Stimulated activated CD8-positive, alpha-beta memory T cell treated with anti-CD3 and anti-CD28 coated beads, Interleukin-4, amount 100 ng/mL, for 4 hours (primary cell): ENCODE results near the gene ELF3.
"Not testable (repeated sequence)": the region's sequence is repeated elsewhere in the genome, so short reads cannot be mapped to it uniquely, and the experiment has no call there.

Experiments used
- DNase-seq, 2 donors: peaks; one replicate each; pipeline ENCODE4 v3.0.0-alpha.2; 2020; ENCODE audit warnings: low read depth in 2 of 2, low spot score in 1 of 2

Gene ELF3

DNA sequence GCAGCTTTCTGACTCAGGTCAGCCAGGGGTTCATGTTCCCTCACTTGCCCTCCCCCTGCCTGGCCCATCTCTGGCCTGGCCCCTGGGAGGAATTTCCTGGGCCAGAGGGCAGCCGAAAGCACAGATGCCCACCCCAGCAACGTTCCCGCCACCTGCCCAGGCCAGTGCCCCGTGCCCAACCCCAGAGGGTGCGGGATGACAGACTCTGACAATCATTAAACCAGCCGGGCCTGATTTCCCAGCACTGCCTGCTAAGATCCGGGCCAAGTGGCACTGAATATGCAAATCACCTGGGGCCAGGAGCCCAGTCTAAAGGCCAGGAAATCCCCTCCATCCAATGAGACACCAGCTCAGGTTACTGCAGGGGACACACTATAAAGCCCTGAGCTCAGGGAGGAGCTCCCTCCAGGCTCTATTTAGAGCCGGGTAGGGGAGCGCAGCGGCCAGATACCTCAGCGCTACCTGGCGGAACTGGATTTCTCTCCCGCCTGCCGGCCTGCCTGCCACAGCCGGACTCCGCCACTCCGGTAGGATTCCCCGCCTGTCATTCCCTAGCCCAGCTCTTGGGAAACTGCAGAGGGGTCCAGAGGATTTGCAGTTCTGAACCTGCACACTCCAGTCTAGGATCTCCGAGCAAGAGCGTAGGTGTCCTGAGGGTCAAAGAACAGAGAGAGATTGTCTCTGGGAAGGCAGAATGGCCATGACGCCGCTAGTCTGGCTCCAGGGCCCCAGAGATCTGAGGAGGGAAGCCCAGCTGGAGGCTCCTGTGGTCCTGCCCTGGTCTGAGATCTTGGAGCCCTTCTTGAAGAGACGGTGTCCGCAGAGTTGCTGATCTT is at the start of gene ELF3:
ELF3 (plus strand) TSS at position 408 of the 836 bp plus-strand sequence. CDS start 550 bp downstream, outside the sequence.
- DNase-seq, result no peak

DNA sequence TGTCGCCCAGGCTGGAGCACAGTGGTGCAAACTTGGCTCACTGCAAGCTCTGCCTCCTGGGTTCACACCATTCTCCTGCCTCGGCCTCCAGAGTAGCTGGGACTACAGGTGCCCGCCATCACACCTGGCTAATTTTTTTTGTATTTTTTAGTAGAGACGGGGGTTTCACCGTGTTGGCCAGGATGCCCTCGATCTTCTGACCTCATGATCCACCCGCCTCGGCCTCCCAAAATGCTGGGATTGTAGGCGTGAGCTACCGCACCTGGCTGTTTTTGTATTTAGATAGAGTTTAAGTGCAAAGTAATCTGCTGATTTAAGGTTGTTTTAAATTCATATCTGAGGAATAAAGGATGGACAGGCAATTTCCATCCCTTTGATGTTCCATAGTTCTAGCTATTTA is 48.0 kb upstream of the ELF3 start:
- DNase-seq, result not testable (repeated sequence)

DNA sequence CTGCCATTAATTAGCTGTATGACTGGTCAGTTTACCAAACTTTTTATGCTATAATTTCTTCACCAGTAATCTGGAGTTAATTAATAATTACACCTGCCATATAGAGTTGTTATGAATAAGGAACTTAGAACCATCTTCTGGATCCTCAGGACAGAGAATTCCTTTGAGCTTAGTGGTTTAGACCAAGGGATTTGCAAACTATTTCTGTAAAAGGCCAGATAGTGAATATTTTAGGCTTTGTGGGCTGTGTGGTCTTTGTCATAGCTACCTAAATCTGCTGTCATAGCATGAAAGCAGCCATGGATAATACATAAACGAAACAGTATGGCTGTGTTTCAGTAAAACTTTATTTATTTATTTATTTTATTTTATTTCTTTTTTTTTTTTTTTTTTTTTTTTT is 46.1 kb upstream of the ELF3 start:
- DNase-seq, result no peak

- no peak for DNase-seq
Measured at GRCh38 chr1:201966171-201966570, 44.2 kb upstream of the ELF3 start.

- no peak for DNase-seq
Measured at GRCh38 chr1:201968202-201968925, 42.0 kb upstream of the ELF3 start.

DNA sequence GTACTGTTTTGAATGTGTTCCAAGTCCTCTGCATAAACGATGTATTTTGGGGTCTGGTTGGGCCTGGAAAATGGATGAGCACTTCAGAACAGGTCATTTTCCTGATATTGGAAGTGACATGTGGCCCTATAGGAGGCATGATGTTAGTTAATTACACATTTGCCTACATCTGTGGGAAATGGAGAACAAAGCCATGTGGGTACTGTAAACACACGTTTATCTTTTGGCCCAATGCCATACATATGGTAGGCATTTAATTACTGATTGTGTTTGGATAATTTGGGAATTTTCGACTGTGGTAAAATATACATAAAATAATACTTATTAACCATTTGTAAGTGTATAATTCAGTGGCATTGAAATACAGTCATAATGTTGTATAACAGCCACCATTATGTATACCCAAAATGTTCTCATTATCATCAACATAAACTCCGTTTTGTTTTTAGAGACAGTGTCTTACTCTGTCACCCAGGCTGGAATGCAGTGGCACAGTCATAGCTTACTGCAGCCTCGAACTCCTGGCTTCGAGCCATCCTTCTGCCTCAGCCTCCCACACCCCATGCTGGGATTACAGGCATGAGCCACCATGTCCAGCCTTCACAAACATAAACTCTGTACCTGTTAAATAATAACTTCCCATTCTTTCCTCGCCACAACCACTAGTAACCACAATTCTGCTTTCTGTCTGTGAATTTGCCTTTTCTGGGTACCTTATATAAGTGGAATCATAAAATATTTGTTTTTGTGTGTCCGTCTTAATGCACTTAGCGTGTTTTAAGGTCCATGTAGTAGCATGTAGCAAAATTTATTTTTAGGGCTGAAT is 39.8 kb upstream of the ELF3 start:
- DNase-seq, result no peak

DNA sequence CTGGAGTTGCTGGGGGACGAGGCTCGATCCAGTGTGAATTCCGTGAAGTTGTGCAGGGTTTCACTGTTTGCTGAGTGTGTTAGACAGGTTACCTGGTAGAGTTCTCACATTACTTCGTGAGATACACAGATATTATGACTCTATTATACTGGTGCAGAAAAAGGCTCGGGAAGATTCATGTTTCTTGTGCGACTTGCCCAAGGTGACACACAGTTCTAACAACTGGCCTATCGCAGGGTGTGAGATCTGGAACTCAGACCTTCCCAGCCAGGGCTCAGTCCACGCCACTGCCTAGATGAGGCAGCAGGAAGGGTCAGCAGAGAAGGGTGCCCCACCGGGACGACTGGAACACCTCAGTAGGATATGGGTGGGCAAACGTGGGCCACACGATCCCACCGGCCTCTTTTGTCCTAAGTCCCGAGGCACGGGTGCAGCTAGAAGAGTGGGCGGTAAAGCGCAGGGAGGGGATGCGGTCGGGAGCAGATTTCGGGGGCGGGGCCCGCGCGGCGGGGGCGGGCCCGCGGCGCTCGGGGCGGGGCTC is 28.2 kb upstream of the ELF3 start:
- peak; percentile 35 to 43 for DNase-seq

- peak in 1 of 2 donors; percentile 9 for DNase-seq
Measured at GRCh38 chr1:201982623-201983379, 27.6 kb upstream of the ELF3 start, which contains the start of gene RNPEP. RNPEP (plus strand) TSS chr1:201982648; CDS start chr1:201982667, 19 bp downstream.

DNA sequence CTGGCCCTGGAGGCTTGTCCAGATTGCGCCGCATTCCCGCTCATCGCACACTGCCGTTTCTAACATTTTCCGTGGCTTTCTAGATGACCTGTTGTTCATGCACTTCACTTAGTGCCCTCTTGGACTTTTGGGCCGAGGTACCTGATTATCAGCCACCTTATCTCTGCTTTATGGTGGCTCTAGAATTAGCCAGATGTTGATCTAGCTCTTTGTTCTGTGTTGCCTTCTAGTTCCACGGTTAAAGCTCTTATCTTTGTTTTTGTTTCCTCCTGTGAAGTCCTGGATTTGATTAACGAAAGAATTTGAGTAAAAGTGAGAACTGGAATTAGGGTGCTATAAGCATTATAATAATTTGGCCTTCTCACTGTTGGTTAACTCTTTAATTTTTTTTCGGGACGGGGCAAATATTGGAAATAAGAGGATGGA is 27.0 kb upstream of the ELF3 start:
- no peak for DNase-seq

DNA sequence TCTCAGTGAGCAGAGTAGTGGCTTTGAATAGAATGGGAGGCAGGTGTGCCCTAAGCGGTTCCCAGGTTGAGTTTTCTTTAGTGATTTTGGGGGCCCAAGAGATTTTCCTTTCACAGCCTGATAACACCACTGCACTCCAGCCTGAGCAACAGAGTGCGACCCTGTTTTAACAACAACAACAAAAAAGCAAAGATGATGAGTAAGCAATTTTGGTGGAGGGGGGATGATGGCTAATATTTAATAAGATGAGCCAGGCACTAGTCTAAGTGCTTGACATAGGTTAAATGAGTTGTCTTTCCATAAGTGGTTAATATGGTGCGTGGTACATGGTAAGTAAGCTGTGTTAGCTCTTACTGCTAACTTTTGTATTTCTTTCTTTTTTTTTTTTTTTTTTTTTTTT is 25.9 kb upstream of the ELF3 start:
- no peak for DNase-seq

DNA sequence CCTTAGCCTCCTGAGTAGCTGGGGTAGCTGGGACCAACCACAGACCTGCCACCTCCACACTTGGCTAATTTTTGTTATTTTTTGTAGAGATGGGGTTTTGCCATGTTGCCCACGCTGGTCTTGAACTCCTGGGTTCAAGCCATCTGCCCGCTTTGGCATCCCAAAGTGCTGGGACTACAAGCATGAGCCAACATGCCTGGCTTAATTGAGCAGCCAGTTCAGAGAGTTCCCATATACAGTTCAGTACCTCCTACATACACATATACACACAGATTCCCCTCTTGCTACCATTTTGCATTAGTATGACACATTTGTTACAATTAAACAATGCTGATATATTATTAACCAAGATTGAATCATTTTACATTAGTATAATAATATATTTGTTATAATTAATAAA is 25.0 kb upstream of the ELF3 start:
- DNase-seq, result no peak

- DNase-seq, result no peak
Measured at GRCh38 chr1:201988601-201989000, 21.8 kb upstream of the ELF3 start.

GRCh38 chr1:201989354-201990128 is 20.8 kb upstream of the ELF3 start:
- no peak for DNase-seq

- no peak for DNase-seq
Measured at GRCh38 chr1:201990427-201990826, 20.0 kb upstream of the ELF3 start.

DNA sequence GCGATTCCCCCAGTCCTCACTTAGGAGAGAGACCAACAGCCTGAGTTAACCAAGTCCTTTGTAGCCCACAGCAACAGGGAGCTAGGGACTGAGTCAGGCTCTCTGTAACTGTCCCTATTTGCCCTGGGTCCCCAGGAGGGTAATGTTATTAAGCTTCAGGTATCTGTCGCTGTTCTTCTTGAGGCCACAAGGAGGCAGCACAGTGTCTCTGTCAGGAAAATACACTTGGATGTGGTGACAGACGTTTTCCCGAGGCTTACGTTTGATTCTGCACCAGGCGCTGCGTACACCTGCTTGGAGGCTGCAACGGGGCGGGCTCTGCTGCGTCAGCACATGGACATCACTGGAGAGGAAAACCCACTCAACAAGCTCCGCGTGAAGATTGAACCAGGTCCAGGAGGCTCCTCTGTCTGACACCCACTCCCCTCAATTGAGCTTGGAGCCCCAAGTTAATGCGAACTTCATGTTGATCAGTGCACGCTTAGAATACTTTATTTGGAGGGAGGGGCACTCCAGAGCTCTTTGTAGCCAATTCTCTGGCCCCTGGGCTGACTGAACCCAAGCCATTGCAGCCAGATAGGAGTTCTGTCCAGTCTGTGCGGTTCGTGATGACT is 10.7 kb upstream of the ELF3 start:
- DNase-seq, result no peak

GRCh38 chr1:202002507-202002906 is 7.9 kb upstream of the ELF3 start:
- DNase-seq, result no peak

DNA sequence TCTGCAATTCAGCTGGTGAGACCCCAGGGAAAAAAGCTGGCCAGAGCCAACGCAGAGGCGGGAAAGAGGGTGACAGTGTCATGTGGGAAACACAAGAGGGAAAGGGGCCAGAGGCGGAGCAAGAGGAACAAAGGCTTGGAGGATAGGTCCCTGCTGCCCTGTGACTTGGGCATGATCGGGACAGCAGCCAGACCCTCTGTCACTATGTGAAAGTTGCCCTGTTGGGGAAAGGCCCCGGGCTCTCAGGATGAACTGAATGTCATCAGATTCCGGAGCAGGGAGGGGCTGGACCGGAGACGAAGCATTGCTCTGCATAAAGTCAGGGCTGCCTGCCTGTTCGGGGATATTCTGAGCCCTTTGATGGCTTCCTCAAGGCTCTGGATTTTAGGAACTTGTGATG is 5.7 kb upstream of the ELF3 start:
- no peak for DNase-seq

DNA sequence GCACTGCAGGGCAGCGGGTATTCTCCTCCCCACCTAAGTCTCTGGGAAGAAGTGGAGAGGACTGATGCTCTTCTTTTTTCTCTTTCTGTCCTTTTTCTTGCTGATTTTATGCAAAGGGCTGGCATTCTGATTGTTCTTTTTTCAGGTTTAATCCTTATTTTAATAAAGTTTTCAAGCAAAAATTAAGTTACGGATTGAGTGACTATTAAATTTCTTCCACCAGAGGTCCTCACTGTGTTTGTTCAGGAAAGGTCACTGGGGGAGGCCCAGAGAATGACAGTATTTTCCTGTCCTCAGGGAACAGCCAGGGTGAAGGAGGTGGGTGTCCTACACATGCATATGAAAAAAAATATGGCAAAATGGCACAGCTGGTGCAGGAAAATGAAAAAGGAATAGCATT is 4.4 kb upstream of the ELF3 start:
- no peak for DNase-seq

DNA sequence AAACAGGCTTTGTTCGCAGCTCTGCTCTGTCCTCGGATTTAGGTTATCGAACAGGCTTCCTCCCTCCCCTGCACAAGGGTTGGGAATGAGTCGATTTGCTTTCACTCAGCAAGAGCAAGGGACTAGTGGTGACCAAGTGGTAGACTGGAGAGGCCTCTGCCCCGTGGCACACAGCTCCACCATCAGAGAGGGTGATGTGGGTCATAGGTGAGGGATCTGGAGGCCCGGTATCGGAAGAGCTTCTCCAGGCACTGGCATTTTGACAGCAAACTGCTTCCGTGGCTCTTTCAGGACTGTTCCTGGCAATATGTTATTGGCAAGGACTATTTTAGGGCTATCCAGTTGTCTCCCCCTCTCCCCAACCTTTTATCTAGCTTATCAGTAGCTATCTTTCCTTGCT is 3.1 kb upstream of the ELF3 start:
- no peak for DNase-seq
